Measurements from ENCODE around the gene PPP1R14D. TPM values are rescaled to one million over a fixed set of nuclear protein-coding genes. Genes with fewer than 3 reads are reported as not detected.

PPP1R14D gene
- total RNA-seq, 1 donor from 2014 or later = not detected

DNA sequence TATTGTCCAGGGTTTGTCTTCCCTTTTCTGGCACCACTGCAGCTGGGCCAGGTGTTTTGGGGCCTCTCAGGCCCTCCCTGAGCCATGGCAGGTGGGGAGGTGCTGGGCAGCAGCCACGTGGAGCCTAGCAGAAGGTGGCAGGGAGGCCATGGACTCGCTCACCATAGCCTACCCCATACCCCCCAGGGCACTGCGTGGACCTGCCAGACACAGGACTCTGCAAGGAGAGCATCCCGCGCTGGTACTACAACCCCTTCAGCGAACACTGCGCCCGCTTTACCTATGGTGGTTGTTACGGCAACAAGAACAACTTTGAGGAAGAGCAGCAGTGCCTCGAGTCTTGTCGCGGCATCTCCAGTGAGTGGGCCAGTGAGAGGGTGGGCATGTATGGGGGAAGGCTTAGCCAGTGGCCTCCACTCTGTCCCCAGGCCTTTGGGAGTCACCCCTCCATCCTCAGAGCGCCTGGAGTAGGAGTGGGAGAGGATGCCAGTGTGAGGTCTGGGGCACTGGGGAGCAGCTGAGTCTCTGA, 27.3 kb upstream of the PPP1R14D start:
- DNase-seq (ENCODE audit: missing footprints) = no peak
- intact Hi-C loops (cut with DNase I) = loop anchor here (2.0 kb wide), 1 partner anchor 39 kb away; the partner anchor contains the start of gene VPS18
- ATAC-seq = no peak

DNA sequence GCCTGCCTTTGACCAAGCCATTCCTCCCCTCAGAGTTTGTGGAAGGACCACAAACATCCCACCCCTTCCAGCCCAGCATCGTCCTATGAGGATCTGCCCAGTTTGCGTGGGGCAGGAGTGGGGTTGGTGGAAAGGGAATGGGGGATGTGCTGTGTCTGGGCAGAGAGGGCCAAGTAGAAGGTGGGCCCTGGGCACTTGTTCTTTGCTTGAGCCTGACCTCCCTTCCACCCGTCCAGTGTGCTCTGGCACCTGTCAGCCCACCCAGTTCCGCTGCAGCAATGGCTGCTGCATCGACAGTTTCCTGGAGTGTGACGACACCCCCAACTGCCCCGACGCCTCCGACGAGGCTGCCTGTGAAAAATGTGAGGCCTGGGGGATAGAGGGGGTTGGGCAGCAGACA, 25.7 kb upstream of the PPP1R14D start:
- DNase-seq (ENCODE audit: missing footprints) (no peak), ATAC-seq (no peak)
- intact Hi-C loops (cut with DNase I) = no loop called here

DNA sequence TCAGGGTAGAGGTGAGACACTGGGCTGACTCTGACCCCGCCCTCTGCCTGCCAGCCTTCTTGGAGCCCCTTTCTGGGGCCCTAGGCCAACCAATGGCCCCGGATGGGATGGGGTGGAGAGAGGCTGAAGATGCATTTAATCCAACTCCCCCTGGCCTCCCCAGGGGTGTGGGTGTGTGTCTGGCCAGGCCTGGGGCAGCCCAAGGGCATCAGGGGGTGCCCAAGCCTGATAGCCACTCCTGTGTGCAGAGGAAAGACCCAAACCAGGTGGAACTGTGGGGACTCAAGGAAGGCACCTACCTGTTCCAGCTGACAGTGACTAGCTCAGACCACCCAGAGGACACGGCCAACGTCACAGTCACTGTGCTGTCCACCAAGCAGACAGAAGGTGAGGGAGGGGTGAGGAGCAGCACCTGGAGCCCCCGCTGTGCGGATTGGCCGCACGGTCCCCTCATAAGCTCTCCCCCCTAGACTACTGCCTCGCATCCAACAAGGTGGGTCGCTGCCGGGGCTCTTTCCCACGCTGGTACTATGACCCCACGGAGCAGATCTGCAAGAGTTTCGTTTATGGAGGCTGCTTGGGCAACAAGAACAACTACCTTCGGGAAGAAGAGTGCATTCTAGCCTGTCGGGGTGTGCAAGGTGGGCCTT, 24.9 kb upstream of the PPP1R14D start:
- DNase-seq (ENCODE audit: missing footprints) (no peak), ATAC-seq (no peak)
- intact Hi-C loops (cut with DNase I) = no loop called here

DNA sequence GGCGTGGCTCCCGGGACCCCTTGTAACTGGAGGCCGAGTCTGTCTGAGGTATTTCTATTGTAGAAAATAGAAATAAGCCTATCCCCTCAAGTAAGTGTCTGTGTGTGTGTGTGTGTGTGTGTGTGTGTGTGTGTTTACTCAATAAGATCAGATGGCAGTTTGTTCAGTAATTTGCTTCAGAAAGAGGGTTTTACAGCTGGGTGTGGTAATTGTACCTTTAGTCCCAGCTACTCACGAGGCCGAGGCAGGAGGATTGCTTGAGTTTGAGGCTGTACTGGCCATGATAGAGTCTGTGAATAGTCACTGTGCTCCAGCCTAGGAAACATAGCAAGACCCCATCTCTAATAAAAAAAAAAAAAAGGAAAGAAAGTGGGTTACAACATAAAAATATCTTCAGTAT, 24.0 kb upstream of the PPP1R14D start:
- DNase-seq (ENCODE audit: missing footprints) (no peak), ATAC-seq (no peak)
- intact Hi-C loops (cut with DNase I) = no loop called here

DNA sequence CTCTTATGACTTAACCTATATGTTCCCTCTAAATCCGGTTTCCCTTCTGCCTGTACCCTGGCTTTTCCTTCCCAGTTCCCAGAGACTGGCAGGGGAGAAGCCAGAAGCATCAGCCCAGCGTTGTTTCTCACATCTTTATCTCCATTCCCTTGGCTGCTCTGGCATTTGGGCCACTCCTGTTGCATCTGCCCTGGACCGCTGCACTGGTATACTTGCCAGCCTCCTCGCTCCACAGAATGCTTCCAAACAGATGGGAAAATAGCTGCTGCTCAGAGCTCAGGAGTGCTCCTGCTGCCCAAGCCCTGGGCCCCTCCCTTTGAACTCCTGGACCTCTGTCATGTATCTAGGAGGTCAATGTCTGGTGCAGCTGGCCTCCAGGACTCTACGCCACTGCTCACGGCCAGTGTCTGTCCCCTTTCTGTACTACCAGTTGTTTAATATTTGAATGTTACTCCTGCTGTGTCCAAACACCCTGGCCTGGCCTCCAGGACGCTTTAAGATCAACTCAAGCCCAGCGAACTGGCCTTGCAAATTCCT, 22.1 kb upstream of the PPP1R14D start:
- ATAC-seq = no peak
- intact Hi-C loops (cut with DNase I) = no loop called here
- no peak for DNase-seq (ENCODE audit: missing footprints)

DNA sequence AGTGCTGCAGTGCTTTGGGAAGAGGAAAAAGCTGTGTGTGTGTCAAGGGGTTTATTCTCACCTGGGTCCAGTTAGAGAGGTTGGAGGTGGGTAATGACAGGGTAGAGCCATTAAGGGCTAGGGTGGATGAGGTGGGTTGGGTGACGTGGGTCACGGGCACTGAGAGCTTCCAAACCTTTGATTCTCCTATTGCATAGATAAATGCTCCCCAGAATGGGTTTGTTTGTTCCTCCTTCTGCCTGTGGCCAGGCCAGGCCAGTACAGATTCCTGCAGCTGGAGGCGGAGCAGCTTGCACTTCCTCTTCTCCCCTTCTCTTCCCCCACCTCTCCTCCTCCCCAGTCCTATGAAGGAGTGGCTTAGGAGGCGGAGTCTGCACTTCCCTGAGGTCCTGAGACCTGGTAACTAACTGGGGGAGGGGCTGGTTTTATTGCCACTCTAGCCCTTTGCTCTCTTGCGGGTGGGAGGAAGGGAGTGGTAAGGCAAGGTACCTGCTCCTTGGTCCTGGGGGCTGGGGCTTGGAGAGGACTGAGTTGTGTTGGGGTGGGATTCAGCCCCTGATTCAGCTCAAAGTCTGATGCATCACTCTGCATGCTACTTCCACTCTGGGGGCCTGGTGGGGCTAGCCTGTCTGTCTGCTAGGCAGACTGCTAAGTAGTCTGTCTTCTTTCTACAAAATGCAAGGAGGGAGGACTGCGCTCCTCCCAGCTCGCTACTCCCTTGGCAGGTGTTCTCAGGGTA, 18.9 kb upstream of the PPP1R14D start:
- DNase-seq (ENCODE audit: missing footprints) (peak; percentile 81), ATAC-seq (peak; percentile 77)
- intact Hi-C loops (cut with DNase I) = no loop called here

DNA sequence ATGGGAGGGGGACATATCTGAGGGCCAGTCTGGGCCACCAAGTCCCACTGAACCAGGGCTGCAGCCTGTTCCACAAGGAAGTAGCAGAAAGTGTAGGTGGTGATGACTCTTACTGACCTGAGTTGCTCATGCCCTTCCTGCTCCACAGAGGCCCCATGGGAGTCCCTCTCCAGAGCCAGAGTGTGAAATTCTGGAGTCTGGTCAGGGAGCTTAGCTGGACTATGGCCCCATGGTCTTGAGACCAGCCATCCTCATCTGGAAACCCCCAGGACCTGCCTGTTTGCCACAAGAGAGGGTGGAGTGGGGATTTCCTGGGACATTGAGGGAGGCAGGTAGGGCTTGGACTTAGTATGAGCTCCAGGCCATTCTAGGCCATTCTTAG, 18.3 kb upstream of the PPP1R14D start:
- intact Hi-C loops (cut with DNase I) = no loop called here
- no peak for ATAC-seq

DNA sequence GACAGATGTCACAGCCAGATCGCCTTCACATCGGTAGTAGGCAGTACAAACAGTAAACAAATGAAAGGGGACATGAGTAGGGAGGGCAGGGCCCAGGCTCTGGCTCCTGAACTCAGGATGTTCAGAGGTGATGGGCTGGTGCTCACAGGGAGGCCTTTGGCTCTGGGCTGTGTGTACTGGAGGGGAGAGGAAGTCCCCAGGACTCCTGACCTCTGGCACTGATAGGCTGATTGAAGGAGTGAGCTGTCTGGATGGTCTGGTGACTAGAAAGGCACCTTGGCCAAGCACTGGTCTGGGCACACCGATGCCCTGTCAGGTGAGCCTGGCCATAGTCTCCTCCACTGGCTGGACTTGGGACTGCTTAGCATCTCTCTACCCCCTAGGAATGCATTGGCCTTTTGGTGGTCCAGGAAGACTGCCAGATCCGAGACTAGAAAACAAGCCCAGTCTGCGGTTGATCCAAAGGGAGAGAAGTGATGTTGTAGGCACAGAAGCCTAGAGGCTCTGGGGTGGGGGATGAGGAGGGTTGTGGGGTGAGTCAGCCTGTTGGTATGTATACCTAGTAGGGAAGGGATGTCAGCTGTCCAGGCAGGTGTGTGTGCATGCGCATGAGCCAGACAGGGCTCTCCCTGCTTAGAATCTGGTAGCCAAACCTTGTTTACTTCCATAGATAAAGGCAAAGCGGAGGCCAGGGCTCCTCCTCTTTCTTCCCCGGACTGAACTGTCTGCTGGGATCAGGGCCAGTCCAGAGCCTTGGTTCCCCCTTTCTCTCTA, 17.2 kb upstream of the PPP1R14D start:
- intact Hi-C loops (cut with DNase I) = no loop called here
- ATAC-seq (no peak), DNase-seq (ENCODE audit: missing footprints) (no peak)

More for the DNA sequence above, 18.3 kb upstream of the PPP1R14D start:
- DNase-seq (ENCODE audit: missing footprints) = no peak

DNA sequence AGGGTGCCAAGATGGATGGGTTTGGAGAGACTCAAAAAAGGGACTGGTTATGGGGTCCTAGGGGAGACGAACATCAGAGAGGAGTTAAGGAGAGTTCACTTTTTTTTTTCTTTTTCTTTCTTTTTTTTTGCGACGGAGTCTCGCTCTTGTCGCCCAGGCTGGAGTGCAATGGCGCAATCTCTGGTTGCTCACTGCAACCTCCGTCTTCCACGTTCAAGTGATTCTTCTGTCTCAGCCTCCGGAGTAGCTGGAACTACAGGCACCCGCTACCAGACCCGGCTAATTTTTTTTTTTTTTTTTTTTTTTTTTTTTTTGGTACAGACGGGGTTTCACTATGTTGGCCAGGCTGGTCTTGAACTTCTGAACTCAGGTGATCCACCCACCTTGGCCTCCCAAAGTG, 16.5 kb upstream of the PPP1R14D start:
- intact Hi-C loops (cut with DNase I) = no loop called here
- ATAC-seq = no peak
- DNase-seq (ENCODE audit: missing footprints) = no peak

DNA sequence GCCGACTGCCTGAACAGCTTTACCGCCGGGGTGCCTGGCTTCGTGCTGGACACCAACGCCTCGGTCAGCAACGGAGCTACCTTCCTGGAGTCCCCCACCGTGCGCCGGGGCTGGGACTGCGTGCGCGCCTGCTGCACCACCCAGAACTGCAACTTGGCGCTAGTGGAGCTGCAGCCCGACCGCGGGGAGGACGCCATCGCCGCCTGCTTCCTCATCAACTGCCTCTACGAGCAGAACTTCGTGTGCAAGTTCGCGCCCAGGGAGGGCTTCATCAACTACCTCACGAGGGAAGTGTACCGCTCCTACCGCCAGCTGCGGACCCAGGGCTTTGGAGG, 16.2 kb upstream of the PPP1R14D start:
- intact Hi-C loops (cut with DNase I) = no loop called here
- ATAC-seq (no peak), DNase-seq (ENCODE audit: missing footprints) (peak; percentile 76)

DNA sequence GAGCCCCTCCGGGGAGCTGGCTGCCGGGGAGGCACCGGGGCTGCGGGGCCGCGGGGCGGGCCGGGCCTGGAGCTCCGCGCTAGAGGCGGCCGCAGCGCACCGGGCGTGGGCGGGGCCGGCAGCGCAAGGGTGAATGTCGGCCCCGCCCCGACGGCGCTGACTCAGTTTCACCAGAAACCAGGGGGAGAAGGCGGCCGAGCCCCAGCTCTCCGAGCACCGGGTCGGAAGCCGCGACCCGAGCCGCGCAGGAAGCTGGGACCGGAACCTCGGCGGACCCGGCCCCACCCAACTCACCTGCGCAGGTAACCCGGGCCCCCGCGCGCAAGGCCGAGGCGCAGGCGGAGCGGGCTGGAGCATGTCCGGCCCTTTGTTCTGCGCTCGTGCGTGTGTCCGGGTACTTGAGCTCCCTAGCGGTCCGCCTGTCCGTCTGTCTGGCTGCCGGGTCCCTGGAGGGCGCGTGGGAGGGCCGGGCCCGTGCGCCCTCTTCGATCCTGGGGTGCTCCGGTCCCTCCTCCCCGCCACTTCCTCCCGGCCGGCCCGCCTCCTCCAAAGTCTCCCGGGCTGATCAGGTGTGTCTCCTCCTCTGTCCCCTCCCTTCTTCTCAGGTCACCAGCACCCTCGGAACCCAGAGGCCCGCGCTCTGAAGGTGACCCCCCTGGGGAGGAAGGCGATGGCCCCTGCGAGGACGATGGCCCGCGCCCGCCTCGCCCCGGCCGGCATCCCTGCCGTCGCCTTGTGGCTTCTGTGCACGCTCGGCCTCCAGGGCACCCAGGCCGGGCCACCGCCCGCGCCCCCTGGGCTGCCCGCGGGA, 15.6 kb upstream of the PPP1R14D start, which contains the start of gene SPINT1:
Gene SPINT1, plus strand, starts transcription at position 164 of the 811 bp plus-strand sequence. Its CDS starts 507 bp downstream, at position 671.
- no peak for ATAC-seq
- DNase-seq (ENCODE audit: missing footprints) = no peak
- intact Hi-C loops (cut with DNase I) = no loop called here

DNA sequence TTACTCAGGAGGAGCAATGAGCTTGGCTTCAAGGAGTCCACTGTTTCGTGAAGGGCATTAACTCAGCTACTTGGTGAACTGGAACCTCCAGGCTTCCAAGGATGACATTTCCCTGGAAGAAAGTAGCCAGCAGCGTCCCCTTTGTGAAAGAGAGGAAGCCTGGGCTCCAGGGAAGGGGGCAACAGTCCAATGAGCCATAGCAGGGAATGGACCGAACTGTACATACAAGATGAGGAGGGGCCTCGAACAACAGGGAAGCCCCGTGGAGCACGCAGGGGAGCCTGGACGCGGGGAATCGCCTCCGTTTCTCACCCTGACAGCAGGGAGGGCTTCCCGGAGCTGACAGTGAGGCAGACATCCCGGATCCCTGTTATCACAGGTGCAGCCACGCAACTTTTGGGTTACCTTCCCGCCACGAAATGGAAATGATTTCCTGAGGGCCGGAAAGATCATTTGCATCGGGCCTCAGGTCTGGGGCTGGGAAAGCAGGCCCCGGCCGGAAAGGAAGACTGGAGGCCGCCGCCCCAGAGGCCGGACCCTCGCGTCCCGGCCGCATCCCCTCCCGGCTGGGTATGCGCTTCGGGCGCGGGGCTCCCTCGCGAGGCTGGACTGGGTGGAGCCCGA, 14.9 kb upstream of the PPP1R14D start:
- no peak for ATAC-seq
- intact Hi-C loops (cut with DNase I) = no loop called here

DNA sequence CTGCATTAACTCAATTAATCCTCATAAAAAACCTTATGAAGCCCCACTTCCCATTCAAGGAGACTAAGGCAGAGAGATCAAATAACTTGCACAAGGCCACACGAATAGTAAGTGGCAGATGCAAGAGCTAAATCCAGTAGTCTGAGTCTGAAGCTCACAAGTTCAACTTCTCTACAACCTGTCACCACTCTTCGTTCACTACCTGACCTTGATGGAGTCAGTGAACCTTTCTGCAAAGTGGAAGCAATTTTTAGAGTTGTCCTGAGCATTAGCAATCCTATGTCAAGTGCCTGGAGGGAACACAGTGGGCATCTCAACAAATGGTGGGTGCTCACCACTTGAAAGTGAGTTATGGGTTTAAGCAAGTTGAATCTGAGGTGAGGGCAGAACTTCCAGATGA, 13.2 kb upstream of the PPP1R14D start:
- intact Hi-C loops (cut with DNase I) = no loop called here
- ATAC-seq = no peak
- no peak for DNase-seq (ENCODE audit: missing footprints)

More for the DNA sequence above, 14.9 kb upstream of the PPP1R14D start:
- no peak for DNase-seq (ENCODE audit: missing footprints)

DNA sequence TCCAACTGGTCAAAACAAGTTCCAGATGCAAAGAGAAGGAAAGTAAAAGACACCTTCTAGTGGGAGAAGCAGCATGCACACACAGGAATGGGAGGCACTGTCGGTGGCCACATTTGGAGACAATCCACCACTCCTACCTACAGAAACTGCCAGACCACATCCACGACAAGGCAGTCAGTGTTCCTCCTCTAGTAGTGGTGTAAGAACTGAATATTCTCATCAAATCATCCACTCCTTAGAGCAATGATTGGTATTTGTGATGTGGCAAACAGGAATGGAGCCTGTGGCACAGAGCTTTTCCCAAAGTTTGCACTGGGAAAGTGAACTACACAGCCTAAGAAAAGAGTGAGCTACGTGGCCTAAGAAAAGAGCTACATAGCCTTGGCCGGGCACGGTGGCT, 10.2 kb upstream of the PPP1R14D start:
- no peak for DNase-seq (ENCODE audit: missing footprints)
- ATAC-seq = no peak
- intact Hi-C loops (cut with DNase I) = no loop called here

DNA sequence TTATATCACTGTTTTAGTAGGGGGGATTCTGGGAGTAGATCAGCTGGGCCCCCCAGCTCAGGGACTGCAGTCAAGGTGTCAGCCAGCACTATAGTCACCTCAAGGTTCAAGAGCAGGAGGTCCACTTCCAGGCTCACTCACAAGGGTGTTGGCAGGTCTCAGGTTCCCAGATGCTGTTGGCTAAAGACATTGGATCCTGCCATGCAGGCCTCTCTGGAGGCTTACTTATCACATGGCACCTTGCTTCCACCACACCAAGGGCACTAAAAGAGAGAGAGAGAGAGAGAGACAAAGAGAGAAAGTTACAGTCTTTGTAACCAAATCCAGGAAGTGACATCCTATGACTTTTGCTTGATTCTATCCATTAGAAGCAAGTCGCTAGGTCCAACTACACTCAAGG, 7.5 kb upstream of the PPP1R14D start:
- intact Hi-C loops (cut with DNase I) = no loop called here
- DNase-seq (ENCODE audit: missing footprints) (no peak), ATAC-seq (no peak)

DNA sequence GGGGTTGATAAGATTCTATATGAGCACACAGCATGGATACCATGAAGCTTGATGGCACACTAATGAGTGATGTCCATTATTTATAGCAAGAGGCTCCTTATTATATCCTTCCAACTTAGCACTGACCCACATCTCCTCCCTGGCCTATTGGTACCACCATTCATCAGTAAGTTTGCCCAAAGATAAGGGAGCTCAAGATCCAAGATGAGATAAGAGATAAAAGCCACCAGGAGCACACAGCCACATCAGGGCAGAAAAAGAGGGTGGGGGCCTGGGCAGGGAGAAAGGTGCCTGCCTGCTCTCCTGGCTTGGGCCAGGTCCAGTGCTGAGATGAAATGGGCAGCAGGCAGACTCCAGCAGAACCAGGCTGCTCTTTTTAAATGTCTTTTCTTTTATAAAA, 4.4 kb upstream of the PPP1R14D start:
- DNase-seq (ENCODE audit: missing footprints) = no peak
- ATAC-seq = no peak
- intact Hi-C loops (cut with DNase I) = no loop called here

DNA sequence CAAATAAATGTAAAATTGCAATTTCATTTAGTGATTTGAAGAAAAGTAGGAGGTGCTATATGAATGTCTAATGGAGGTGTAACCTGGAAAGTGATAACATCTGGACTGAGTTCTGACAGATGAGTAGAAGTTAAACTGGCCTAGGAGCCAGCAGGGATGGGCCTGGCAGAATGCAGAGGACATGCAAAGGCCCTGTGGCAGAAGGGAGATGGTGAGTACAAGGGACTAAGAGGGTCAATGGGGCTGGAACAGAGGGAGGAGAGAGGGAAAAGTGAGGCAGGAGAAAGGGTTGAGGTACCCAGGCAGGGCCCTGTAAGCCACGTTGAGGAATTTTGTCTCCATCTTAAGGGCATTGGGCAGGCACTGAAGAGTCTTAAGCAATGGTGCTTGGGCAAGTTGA, 3.4 kb upstream of the PPP1R14D start:
- DNase-seq (ENCODE audit: missing footprints) = no peak

DNA sequence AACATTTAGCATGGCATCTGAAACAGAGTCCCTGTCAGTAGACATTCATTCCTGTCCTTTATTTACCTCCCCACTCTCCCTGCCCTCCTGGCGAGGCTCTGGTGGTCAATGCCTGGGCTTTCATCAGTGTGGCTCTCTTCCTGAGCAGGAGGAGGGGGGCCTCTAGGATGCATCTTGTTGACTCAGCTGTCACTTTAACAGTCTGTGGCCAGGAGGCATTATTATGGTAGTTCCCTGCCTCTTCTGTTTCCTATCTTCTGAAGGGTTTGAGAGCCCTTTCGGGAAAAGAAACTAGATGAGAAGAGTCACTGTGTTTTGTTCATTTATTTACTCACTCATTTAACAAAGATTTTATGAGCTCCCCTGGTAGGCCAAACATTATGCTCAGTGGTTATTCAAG, 2.4 kb upstream of the PPP1R14D start:
- intact Hi-C loops (cut with DNase I) = no loop called here
- DNase-seq (ENCODE audit: missing footprints) (no peak), ATAC-seq (no peak)

More for the DNA sequence above, 3.4 kb upstream of the PPP1R14D start:
- ATAC-seq = no peak
- intact Hi-C loops (cut with DNase I) = no loop called here

Data from Right ventricle myocardium inferior (tissue), 1 donor.